ENCODE data around the gene PTP4A1. TPM values are rescaled to one million over a fixed set of nuclear protein-coding genes. Genes with fewer than 3 reads are reported as not detected.

PTP4A1 gene
- total and polyA plus RNA-seq, 2 experiments from 2014 or later: 213 to 264 TPM

- no peak overlapping the region for H2AFZ ChIP-seq
- H3K9me2 ChIP-seq (replicated peaks; ENCODE audit: insufficient read depth): no peaks in the 10 kb centered on the region
- peaks cover 20% of the 10 kb centered on the region for H3K4me1 ChIP-seq (ENCODE audit: insufficient read depth)
- H3K4me3 ChIP-seq: no peak overlapping the region
- no peaks in the 10 kb centered on the region for H4K20me1 ChIP-seq (ENCODE audit: insufficient read depth, poor library complexity, severe bottlenecking)
- TF ChIP-seq, protein P1, sequence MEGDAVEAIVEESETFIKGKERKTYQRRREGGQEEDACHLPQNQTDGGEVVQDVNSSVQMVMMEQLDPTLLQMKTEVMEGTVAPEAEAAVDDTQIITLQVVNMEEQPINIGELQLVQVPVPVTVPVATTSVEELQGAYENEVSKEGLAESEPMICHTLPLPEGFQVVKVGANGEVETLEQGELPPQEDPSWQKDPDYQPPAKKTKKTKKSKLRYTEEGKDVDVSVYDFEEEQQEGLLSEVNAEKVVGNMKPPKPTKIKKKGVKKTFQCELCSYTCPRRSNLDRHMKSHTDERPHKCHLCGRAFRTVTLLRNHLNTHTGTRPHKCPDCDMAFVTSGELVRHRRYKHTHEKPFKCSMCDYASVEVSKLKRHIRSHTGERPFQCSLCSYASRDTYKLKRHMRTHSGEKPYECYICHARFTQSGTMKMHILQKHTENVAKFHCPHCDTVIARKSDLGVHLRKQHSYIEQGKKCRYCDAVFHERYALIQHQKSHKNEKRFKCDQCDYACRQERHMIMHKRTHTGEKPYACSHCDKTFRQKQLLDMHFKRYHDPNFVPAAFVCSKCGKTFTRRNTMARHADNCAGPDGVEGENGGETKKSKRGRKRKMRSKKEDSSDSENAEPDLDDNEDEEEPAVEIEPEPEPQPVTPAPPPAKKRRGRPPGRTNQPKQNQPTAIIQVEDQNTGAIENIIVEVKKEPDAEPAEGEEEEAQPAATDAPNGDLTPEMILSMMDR (IDR thresholded peaks at IDR 0.05; ENCODE audit: poor library complexity): no peak
- TF ChIP-seq EZH2 (IDR thresholded peaks at IDR 0.05; ENCODE audit: borderline replicate concordance) (no peak), EZH2phosphoT487 (IDR thresholded peaks at IDR 0.05; ENCODE audit: low read depth, severe bottlenecking, unreplicated experiment) (no peak)
- H3K9me3 ChIP-seq (ENCODE audit: low read depth): no peaks in the 10 kb centered on the region
- DNase-seq (ENCODE audit: low spot score): no peak
- H3K36me3 ChIP-seq (replicated peaks; ENCODE audit: insufficient read depth, low read depth): no peaks in the 10 kb centered on the region
- no peak overlapping the region for H3K4me2 ChIP-seq
- no peaks in the 10 kb centered on the region for H3K27me3 ChIP-seq
- H3K27ac ChIP-seq: peak overlapping the region; percentile 21
- H3K79me2 ChIP-seq: peaks cover 18% of the 10 kb centered on the region
- WGBS (ENCODE audit: low lambda C conversion rate, missing lambda C conversion rate): 75% methylated on average over 1 of the region's 1 CpG
These were observed 4.3 kb upstream of the PTP4A1 start for GRCh38 chr6:63567966-63568365.

- Histone ChIP-seq H2AFZ (peak overlapping the region; percentile 8), H3K9me2 (replicated peaks; ENCODE audit: insufficient read depth) (no peaks in the 10 kb centered on the region), H3K4me1 (ENCODE audit: insufficient read depth) (peaks cover 2% of the 10 kb centered on the region), H3K4me3 (peak overlapping the region; percentile 20), H3K27me3 (no peaks in the 10 kb centered on the region), H4K20me1 (ENCODE audit: insufficient read depth, poor library complexity, severe bottlenecking) (peaks cover 27% of the 10 kb centered on the region), H3K4me2 (peak overlapping the region; percentile 73), H3K9me3 (ENCODE audit: low read depth) (no peaks in the 10 kb centered on the region), H3K36me3 (replicated peaks; ENCODE audit: insufficient read depth, low read depth) (no peaks in the 10 kb centered on the region), H3K79me2 (peaks cover 53% of the 10 kb centered on the region), H3K27ac (peak overlapping the region; percentile 97)
- WGBS (ENCODE audit: low lambda C conversion rate, missing lambda C conversion rate): 9% methylated on average over 20 of the region's 20 CpGs
- DNase-seq (ENCODE audit: low spot score): peak; percentile 87
- TF ChIP-seq EZH2phosphoT487 (IDR thresholded peaks at IDR 0.05; ENCODE audit: low read depth, severe bottlenecking, unreplicated experiment) (no peak), EZH2 (IDR thresholded peaks at IDR 0.05; ENCODE audit: borderline replicate concordance) (no peak)
- TF ChIP-seq, protein P1 (IDR thresholded peaks at IDR 0.05; ENCODE audit: poor library complexity): no peak
These were observed 778 bp upstream of the PTP4A1 start for GRCh38 chr6:63571361-63572043.

- no peak overlapping the region for H2AFZ ChIP-seq
- H3K4me1 ChIP-seq (ENCODE audit: insufficient read depth): no peaks in the 10 kb centered on the region
- no peaks in the 10 kb centered on the region for H3K9me3 ChIP-seq (ENCODE audit: low read depth)
- H3K36me3 ChIP-seq (replicated peaks; ENCODE audit: insufficient read depth, low read depth): no peaks in the 10 kb centered on the region
- peak overlapping the region; percentile 93 for H3K4me3 ChIP-seq
- H4K20me1 ChIP-seq (ENCODE audit: insufficient read depth, poor library complexity, severe bottlenecking): peaks cover 39% of the 10 kb centered on the region
- H3K9me2 ChIP-seq (replicated peaks; ENCODE audit: insufficient read depth): no peaks in the 10 kb centered on the region
- TF ChIP-seq EZH2phosphoT487 (IDR thresholded peaks at IDR 0.05; ENCODE audit: low read depth, severe bottlenecking, unreplicated experiment): no peak
- TF ChIP-seq, protein P1 (IDR thresholded peaks at IDR 0.05; ENCODE audit: poor library complexity): no peak
- TF ChIP-seq EZH2 (IDR thresholded peaks at IDR 0.05; ENCODE audit: borderline replicate concordance): no peak
- no peaks in the 10 kb centered on the region for H3K27me3 ChIP-seq
- peak overlapping the region; percentile 100 for H3K27ac ChIP-seq
- peaks cover 59% of the 10 kb centered on the region for H3K79me2 ChIP-seq
- WGBS (ENCODE audit: low lambda C conversion rate, missing lambda C conversion rate): 2% methylated on average over 41 of the region's 42 CpGs
- peak; percentile 41 for DNase-seq (ENCODE audit: low spot score)
- peak overlapping the region; percentile 27 for H3K4me2 ChIP-seq
These were observed 431 bp downstream of the PTP4A1 start for GRCh38 chr6:63572747-63573075.

All from hepatocyte (in vitro differentiated cells).